Activated T-cell treated with anti-CD3 and anti-CD28 coated beads for 24 hours (primary cell): ENCODE results near the gene GABBR2.

Experiments
- DNase-seq: peaks from one replicate; pipeline ENCODE4 v3.0.0-alpha.2; 2020; ENCODE audit warnings: low read depth

GABBR2 gene

DNA sequence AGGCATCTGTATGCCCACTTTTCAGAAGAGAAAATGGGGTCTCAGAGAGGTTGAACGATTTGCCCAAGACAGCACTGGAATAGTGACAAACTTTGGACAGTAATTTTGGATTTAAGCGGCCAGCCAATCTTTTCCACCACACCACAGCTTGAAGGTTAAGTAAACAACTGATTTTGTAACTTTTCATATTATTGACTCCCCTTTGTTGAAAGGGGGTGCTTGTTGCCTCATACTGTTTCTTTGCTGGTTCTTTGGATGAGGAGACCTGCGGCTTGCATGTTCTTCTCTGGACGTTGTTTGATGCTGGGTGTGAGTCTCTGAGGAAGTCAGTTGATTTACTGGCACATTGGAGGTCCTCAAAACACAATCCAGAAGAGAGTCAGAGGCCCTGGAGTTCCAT lies 11.7 kb upstream of the GABBR2 start:
- no peak for DNase-seq

DNA sequence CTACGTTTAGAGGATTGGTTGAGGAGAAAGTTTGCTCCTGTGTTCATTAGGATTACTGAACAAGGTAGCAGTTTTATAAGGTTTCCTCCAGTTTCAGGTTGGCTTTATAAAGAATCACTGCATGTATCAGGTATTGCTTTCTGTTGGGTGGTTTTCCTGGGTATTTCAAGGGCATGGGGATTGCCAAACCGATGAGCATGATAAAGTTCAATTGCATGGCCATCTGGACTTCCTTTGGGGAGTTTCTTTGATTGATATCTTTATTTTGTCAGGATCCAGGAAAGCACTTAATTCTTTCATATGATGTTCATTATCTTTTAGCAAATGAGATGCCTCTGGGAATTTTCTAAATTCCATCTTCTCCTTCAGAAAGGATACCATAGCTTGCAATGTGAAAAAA lies 10.3 kb upstream of the GABBR2 start:
- DNase-seq = no peak

DNA sequence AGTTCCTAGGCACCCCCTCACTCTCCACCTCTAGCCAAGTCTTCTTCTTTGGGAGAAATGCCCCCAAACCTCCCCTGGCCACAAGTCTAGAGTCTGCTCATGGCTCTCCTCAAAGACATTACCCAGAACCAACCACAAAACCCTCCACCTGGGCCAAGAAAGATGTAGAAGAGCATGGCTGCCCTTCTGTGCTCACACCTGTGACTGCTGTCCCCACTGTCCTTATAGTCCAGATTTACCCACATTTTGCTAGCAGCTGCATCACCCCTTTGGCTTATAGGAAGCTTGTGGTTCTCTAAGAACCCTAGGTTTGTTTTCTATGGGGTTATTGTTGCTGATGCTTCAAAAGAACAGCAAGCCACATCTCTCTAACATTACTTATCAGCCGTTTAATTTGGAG lies 6.1 kb upstream of the GABBR2 start:
- DNase-seq = no peak

DNA sequence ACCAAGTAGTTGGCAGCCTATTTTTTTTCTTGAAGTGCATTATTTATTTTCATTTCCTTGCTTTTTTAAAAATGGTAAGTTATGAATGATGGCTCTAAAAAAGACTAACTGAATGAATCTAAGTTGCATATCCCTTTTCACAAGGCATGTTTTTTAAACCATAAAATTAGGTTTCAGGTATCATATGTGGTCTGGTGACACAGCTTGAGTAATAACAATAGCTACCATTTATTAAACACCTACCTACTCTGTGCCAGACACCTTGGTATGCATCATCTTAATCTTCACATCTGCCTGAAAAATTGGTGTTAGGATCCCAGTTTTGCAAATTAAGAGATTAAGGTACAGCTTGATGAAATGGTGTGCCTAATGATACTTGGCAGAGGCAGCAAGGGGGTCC lies 4.3 kb upstream of the GABBR2 start:
- no peak for DNase-seq

DNA sequence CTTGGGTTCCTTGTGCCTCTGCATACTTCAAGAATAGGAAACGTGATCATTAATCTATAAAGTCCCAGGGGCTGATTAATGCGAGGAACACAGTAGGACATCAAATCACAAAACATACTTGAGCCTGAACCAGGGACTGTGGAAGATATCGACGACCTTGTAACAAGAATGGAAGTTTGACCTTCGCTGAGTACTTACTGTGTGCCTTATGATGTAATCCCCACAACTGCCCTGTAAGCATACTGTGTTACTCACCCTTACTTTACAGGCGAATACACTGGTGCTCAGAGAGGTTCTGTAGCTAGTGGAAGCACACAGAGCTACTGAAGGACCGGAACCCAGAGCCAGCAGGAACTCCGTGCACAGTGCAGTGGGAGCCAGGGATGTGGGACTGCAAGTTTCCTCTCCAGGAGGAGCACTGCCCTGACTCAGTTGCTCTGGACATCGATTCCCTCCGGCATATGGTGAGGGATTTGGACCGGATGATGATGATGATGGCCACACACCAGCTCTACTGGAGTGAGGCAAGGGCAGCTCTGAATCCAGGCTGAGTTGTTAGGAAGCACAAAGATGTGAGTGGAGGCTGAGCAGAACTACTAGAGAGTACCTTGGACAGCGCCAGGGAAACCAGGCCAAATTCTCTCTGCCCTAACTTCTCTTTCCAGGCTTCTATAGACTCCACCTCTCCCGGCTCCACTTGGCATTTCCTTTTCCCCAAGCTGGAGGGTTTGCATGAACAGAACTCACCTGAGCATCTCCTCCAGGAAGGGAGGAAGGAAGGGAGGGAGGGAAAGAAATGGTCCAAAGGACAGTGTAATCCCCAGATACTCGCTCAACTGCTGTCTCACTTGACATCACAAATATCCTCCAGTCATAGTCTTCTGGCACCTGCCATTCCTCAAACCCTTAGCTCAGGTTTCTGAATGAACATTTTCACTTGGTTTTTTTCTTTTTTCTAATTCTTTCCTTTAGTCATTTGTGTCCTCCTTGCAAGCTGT lies 1.5 kb upstream of the GABBR2 start:
- no peak for DNase-seq

DNA sequence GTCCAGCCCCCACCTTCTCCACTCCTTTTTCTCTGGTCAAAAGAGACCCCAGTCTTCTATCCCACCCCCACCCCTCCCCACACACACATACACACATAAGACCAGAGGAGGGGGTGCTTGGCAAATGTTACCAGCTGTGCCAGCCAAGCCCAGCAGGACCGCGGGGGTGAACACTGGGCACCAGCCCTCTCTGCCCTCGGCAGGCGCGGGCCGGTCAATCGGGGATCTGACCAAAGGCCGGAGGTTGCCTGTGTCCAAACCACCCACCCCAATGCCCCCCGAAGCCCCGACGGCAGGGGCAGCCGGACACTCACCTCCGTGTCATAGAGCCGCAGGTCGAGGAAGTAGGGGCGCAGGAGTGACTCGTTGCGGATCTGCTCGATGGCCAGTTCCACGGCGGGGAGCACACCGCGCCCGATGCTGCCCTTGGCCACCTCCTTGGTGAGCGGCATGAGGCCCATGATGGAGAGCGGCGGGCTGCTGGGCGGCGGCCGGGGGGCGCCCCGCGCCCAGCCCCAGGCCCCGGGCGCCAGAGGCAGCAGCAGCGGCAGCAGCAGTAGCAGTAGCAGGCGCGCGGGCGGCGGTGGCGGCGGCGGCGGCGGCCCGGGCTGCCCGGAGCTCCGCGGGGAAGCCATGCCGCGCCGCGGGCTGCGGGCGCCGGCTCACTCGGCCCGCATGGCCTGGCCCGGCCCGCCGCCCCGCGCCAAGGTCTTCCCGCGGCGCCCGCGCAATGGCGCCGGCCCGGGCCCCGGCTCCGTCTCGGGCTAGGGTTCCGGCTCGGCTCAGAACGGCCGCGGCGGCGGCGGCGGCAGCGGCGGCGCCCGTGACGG lies 417 bp downstream of the GABBR2 start:
- no peak for DNase-seq

DNA sequence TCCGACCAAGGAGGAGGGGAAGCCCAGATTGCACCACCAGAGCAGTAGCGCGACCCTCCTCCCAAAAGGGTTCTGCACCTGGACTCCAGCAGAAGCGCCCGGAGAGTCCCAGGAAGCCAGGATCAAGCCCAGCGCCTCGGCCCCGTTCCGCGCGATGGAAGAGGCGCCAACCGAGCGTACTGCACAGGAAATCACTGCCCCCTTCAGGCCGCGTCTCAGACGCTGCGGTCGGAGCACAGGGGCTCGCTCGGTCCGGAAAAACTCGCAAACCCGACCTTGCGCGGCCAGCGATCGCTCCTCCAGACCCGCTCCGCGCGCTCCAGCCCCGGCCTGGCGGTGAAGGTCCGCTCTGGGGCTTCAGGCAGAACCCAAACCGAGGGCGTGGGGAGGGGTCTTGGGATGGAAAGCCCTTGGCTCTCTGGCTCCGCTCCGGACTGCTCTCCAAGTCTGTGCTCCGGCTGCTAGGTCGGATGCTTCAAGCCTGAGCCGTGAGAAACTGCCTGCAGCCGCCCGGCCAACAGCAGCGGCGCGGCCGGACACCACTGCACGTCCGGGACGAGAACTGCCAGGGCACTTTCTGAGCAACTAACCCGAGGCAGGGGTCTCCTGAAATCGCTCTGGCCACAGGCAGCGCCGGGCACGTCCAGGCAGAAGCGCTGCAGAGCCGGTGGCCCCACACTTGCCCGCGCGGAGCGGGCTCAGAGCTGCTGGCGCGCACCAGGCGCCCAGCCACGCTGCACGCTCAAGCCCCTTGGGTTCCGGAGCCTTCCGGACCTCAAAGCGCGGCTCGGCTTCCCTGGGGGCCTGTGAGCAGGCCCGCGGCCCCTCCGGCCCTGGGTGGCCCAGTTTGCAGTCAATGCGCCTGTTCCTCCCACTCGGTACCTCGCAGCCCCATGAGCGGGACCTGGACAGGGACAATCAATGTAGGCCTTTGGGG lies 1.3 kb downstream of the GABBR2 start:
- no peak for DNase-seq

DNA sequence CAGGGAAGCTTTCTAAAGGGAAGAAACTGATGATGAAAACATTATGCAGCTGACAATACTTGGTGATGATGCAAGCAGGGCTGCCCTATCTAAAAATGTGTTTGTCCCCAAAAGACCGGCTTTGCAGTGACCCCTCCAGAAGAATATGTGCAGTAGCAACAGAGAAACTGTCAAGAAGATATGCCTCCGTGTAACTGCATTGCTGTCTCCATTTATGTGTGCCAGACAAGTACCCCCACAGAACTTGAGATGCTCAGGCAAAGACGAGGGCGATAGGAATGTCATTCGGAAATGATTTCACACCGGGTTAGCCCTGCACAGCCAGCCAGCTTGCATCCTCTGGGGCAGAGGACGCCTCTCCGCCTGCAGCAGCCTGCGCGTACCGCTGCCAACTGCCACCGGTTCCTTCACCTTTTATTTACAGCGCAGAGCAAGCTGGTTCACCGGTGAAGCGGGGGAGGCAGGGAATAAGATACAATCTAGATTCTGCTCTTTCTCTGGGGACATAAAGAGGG lies 2.0 kb downstream of the GABBR2 start:
- no peak for DNase-seq

DNA sequence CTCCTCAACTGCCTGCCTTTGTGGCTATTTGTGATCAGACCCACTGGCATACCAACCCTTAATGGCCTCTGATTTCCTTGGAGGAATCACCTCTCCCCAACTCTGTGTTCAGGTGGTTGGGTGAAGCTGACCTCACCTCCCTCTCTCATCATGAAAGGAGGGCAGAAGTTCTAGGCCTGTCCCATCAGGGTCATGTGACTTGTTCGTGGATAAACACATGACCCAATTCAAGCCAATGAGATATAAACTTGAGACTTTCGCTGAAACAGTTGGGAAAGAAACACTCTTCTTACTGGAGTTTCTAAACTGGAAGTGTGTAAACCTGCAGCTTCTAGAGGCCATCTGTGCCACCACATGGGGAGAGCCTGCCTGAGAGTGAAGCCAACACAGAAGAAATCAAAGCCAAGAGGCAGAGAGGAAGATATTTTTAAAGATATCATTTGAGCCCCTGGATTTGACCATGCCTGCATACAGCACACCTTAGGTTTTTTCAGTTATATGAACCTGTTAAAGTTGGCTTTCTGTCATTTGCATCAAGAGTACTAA lies 5.8 kb downstream of the GABBR2 start:
- no peak for DNase-seq

DNA sequence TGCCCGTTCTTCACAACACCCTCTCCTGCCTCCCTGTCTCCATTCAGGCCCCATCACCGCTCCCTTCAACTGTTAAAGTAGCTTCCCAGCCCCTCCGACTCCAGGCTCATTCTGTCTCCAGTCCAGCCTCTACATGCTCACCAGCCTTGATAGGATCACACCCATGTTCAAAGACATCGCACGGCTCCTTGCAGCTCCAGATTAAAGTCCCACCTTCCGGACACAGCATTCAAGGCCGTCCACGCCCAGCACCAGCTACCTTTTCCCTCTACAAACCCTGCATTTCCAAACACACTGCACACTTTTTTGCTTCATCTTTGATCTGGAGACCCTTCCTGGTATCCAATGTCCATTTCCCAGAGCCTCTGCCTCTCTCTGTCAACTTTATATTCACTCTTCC lies 6.4 kb downstream of the GABBR2 start:
- DNase-seq = no peak

DNA sequence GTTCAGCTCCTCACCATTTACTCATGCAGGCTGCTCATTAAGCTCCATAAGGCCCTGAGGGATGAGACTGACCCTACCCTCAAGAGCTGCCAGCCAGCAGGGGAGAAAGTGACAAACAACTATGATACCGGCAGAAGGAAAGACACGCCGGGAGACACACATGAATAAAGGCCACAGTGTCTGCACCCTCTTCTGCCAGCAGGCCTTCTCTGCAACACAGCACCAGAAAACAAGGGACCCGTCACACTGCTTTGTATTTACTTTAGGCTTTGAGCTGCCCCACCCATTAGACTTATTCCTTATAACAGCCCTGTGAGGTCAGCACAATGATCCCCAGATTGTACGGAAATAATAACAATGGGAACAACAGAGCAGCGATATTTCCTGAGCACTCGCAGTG lies 7.2 kb downstream of the GABBR2 start:
- no peak for DNase-seq

DNA sequence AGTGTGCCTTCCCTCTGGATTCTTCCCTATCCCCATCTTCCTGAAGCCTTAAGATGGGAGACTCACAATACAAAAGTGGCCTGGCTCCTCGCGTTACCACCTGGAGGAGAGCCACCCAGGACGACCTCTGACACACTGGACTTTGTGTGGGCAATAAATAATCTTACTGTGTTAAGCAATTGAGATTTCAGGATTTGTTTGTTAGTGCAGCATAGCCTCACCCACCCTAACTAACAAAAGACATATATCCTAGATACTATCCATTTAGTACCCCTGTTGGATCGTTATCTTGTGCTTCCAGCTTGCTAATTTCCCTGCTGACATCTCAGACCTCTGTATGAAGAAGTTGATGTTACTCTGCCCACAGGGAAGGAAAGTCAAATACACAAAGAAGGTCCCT lies 7.9 kb downstream of the GABBR2 start:
- no peak for DNase-seq

DNA sequence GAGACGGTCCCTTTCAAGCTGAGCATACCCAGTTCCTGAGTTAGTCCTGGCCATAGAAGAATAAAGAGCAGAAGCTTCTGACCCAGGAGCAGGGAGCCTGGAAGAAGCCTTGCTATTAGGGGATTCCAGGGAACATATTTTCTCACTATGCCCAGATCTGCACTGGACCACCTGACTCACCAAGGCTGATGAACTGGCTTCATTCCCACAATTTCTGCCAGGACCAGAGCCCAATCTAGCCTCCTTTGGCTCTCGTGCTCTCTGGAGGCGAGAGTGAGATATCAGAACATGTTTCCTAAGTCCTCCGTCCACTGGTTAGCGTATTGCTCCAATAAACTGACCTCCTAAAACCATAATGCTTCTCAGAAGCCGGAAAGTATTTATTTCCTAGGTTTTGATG lies 9.9 kb downstream of the GABBR2 start:
- DNase-seq = no peak

DNA sequence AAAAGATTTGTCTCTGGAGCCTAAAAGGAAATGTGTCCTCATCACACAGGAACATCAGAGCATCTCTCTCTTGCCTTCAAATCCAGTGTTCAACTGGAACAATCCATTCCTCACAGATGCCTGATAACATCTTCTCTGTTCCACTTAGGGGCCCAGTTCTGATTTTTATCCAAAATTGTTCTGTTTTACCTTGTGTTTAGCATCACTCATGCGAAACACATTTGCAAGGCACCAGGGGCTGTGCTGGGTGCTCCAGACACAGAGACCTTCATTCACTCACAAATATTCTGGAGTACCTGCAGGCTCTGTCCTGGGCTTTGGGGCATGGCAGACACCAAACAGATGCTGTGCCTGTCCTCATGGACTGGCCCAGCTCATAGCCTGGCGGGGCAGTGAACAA lies 13.8 kb downstream of the GABBR2 start:
- DNase-seq = no peak

DNA sequence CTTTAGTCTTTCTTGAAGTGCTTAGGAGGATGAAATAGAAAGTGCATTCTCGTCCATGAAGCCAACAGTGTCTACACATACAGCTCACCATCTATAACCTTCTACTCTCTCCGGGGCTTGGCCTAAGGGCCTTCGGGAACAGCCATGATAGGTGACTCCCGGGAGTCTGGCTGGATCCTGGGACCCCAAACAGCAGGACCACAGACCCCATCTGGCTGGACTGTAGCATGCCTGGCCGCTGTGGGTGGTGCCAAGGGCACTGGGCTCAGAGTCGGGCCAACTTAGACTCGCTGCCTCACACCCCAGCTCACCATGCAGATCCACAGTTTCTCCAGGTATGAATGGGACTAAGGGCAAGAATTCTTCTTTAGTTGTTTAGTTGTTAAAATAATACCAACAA lies 16.3 kb downstream of the GABBR2 start:
- DNase-seq = no peak

DNA sequence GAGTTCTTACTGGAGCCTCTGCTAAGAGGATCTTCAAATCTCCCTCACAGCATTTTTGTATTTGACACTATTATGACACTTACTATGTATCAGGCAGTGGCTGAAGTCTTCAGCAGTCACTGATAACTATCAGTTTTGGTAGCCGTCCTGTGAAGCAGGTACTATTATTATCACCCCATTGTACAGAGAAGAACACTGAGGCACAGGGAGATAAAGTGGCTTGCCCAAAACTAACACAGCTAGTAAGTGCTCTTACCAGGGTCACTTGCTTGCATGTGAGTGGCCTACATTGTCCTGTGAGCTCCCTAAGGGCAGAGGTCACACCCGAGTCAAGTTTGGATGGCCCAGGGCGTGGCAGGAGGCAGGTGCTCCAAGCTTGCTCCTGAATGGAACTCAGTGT lies 16.8 kb downstream of the GABBR2 start:
- no peak for DNase-seq

DNA sequence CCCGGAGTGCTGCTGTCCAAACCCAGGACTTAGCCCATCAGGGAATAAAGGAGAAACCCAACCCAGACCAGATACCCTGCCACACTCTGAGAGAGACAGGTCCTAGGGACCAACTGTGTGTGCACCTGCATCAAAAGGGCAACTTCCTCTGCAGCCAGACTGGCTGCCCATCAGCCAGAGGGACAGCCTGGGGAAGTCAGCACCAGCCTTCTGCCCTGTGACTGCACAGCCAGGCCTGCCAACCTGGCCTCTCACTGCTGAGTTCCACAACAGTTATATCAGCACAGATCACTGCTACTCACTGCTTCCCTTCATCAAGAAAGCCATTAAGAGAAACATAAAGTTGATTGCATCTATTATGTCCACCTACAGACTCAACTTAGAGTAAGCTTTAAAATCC lies 18.0 kb downstream of the GABBR2 start:
- no peak for DNase-seq

DNA sequence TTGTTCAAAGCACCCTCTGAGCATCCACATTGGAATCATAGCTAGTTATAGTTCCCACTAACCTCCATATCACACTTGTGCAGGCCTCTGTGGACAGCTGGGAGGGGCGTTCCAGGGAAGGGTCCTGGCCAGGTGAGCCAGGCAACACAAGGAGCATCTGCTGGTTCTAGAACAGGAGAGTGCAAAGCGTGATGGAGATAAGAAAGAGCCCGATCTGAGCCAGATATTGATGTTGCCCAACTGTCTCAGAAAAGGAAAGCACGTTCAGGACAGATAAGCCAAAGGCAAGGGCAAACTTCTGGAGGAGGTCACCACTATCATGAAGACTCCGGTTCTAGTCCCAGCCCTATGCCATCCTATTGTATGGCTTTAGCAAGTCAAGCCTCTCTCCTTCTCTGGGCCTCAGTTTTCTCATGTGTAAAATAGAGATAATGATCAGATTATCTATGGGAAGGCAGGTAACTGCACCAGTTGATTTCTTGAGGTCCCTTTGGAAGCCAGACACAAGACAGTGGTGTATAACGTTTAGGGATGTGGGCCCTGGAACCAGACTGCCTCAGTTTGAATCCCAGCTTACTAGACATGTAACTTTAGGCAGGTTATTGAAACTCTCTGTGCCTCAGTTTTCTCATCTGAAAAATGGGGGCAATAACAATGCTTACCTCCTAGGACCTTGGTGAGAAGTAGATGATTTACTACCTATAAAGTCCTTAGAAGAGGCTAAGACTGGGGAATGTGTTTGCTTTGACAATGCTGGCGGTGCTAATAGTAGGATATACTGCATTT lies 19.8 kb downstream of the GABBR2 start:
- no peak for DNase-seq

DNA sequence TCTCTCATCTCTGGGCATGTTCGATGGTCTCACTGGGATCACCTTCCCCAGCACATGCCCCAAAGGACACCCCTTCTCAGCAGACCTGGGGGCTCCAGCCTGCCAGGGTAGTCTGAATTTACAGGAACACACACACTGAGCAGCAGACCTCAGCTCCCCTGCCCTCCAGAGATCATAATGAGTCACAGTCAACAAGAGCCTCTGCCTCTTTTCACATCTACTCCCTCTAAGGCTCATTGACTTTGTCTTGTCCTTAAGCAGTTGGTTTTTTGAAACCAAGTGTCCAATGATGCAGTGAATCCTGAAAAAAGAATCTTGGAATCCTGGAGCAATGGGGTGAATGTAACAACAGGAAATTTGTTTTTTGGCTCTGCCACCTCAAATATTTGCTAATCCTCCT lies 20.8 kb downstream of the GABBR2 start:
- no peak for DNase-seq

DNA sequence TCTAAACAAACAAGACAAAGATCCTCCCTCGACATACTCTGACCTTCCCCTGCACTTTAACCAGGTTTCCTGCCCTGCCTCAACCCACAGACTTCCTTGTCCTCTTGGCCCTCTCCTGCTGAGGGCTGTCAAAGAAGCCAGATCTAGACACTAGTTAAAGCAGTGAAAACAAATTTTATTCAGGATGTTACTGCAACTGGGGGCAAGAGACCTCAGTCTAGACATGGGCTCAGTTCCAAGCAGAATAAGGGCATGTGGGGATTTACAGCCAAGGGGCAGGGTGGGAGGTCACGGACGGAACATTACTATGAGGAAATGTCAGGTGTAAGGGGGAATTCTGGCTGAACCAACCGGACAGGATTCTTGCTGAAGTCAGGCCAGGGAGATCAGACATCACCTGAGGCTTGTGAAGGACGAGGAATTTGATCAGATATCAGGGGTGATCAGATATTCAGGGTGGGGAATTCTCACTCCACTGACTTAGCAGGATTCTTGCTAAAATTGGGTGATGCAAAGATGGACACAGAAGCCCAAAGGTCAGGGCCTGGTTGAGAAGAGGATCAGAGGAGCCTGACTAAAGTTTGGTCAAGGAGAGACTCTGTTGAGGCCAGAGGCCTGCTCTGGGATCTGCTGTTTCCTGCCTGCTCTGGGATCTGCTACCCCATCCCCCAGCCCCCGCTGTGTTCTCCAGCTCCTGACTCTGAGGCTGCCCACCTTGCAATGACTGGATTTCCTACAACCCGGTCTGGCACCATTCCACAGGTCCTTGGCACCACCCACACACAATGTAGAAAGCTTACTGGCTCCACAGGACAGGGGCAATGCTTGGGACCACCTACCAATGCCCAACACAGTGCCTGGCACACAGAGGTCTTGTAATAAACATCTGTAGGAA lies 21.5 kb downstream of the GABBR2 start:
- no peak for DNase-seq
